Suprapubic skin (tissue), 4 donors: ENCODE results near the gene XPO6. TPM values are rescaled to one million over a fixed set of nuclear protein-coding genes. Genes with fewer than 3 reads are reported as not detected.

Source experiments
- DNase-seq, 2 donors: peaks; one replicate each; pipeline ENCODE4 v3.0.0-alpha.2; 2019; ENCODE audit warnings: low spot score in 2 of 2
- H3K27ac ChIP-seq: fragments of 200-600 bp; sonication (generic); one replicate; pipeline ENCODE4 v1.5.1; 2019
- H3K27me3 ChIP-seq: fragments of 200-600 bp; sonication (generic); one replicate; pipeline ENCODE4 v1.5.1; 2019
- H3K36me3 ChIP-seq: fragments of 200-600 bp; sonication (generic); one replicate; pipeline ENCODE4 v1.5.1; 2019
- H3K4me1 ChIP-seq: fragments of 200-600 bp; sonication (generic); one replicate; pipeline ENCODE4 v1.5.1; 2019
- H3K4me3 ChIP-seq: fragments of 200-600 bp; sonication (generic); one replicate; pipeline ENCODE4 v1.5.1; 2019; ENCODE audit warnings: mild to moderate bottlenecking
- H3K9me3 ChIP-seq: fragments of 200-600 bp; sonication (generic); one replicate; pipeline ENCODE4 v1.5.1; 2019
- CTCF ChIP-seq, 2 donors: fragments of 200-600 bp in 1 of 2; fragments of 450-650 bp in 1 of 2; sonication (generic) in 1 of 2; IDR thresholded peaks; one replicate each; pipeline ENCODE4 v1.5.1; 2016 to 2019; ENCODE audit warnings: antibody characterized with exemption in 2 of 2, mild to moderate bottlenecking in 1 of 2, moderate library complexity in 1 of 2
- EP300 ChIP-seq: sonication (generic); formaldehyde crosslinking; IDR thresholded peaks from one replicate; pipeline ENCODE4 v1.6.1; 2017; ENCODE audit warnings: antibody characterized with exemption
- POLR2A ChIP-seq, 2 donors: fragments of 450-650 bp; IDR thresholded peaks; one replicate each; pipeline ENCODE4 v1.6.1; 2017; ENCODE audit warnings: antibody characterized with exemption in 2 of 2, mild to moderate bottlenecking in 2 of 2, moderate library complexity in 2 of 2
- POLR2AphosphoS5 ChIP-seq, 3 donors: sonication (generic); formaldehyde crosslinking; IDR thresholded peaks; one replicate each; pipeline ENCODE4 v1.6.1; 2017; ENCODE audit warnings: antibody characterized with exemption in 3 of 3
- WGBS: methylation state at CpG from one replicate; pipeline ENCODE4 v1.1.5; 2018; 5-methylcytosine and 5-hydroxymethylcytosine counted together
- total RNA-seq, 4 donors: library from RNA; depleted of rRNA; stranded (reverse); fragments of >200 nt; gene quantifications; one replicate each; pipeline ENCODE4 v1.1.0, GENCODE V29; 2016

XPO6 gene
- total RNA-seq, 4 donors from 2014 or later: 78.6 to 161 (median 88.1) TPM

GRCh38 chr16:28100810-28101532 lies 110.8 kb downstream of the XPO6 start:
- no peak overlapping the region for H3K27ac ChIP-seq
- H3K27me3 ChIP-seq: no peaks in the 10 kb centered on the region
- H3K36me3 ChIP-seq: peaks cover 96% of the 10 kb centered on the region
- no peaks in the 10 kb centered on the region for H3K4me1 ChIP-seq
- 89% methylated on average over 12 of the region's 14 CpGs for WGBS
- TF ChIP-seq EP300: no peak
- no peak for TF ChIP-seq POLR2AphosphoS5 (IDR thresholded peaks at IDR 0.05)
- no peak for TF ChIP-seq POLR2A (IDR thresholded peaks at IDR 0.05)
- no peak for TF ChIP-seq CTCF (IDR thresholded peaks at IDR 0.05)
- H3K9me3 ChIP-seq: no peaks in the 10 kb centered on the region
- H3K4me3 ChIP-seq: no peak overlapping the region
- DNase-seq: peak; percentile 37 to 38

DNA sequence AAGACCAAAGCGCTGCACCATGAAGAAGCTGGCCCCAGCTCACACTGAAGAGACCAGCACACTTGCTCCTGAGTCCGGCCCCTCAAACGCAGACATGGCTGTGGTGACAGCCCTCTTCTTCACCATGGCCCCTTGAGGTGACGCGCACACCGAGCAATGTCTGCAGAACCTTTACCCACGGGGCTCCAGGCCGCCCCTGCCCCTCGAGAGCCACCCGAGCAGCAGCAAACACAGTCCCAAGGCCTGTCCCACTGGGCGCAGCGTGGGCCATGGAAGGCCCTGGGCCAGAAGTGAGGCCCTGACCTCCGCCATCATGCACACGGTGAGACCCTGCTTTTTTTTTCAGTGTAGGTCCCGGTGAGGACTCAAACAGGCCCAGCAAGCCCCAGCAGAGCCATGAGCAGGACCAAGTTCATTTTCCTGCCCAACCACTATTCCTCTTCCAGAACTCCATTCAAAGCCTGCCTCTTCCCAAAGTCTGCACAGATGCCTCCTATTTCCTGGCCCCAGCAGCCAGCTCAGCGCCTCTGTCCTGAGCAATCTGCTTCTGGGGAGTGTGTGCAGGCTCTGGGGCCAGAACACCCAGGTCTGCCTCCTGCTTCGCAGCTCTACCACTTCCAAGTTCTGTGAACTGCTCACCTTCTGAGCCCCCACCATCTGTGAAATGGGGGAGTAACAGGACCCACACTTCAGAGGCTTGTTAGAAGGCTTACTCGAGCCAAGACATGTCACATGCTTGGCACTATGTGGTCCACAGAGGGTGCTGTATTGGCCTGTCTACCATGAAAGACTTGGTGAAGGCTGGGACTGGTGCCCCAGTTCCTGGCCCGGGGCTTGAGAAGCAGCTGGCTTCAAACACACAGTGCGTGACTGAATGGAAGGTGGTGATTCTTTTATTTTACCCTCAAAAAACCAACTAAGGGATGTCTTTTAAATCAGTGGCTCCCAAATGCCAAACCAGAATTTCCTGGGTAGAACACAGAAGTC lies 112.5 kb downstream of the XPO6 start:
- Histone ChIP-seq H3K9me3 (no peaks in the 10 kb centered on the region), H3K36me3 (peaks cover 80% of the 10 kb centered on the region), H3K27me3 (no peaks in the 10 kb centered on the region), H3K27ac (no peak overlapping the region), H3K4me3 (no peak overlapping the region), H3K4me1 (no peaks in the 10 kb centered on the region)
- WGBS: 90% methylated on average over 20 of the region's 20 CpGs
- TF ChIP-seq POLR2A (IDR thresholded peaks at IDR 0.05): no peak
- no peak for TF ChIP-seq POLR2AphosphoS5 (IDR thresholded peaks at IDR 0.05)
- TF ChIP-seq EP300: no peak
- no peak for TF ChIP-seq CTCF (IDR thresholded peaks at IDR 0.05)
- DNase-seq: peak; percentile 43 to 56

DNA sequence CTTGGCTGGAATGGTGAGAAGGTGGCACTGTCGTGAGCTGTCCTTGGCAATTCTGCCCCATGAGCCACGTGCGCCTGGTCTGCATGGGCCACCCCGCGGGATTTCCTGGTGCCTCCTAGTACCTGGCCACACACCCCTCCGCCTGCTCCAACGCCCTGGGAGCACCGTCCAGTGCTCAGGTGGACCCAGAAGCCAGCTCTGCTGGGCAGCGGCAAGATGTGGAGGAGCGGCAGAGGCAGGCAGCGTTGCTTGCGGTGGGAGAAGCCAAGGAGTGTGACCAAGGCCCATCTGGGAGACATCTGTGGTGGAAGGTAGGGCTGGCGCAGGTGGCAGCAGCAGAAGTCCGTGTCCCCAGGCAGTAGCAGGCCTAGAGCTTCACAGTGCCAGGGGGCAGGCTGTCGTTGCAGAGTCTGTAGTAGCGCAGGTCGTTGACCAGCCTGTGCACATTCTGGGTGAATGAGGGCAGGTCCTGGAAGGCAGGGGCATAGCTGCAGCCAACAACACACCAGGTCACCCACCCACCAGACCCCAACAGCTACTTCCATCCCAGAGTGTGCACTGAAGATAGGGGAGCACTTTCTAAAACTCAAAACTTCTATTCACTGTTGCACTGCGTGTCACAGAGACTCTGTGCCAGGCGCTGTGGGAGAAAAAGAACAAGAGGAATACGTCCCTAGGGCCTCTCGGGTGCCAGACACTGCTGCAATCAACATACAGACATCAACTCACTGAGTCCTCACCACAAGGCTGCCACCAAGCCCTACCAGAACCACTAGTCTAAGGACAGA lies 113.4 kb downstream of the XPO6 start:
- Histone ChIP-seq H3K27me3 (no peaks in the 10 kb centered on the region), H3K4me1 (peaks cover 3% of the 10 kb centered on the region), H3K4me3 (no peak overlapping the region), H3K9me3 (no peaks in the 10 kb centered on the region), H3K27ac (no peak overlapping the region), H3K36me3 (peaks cover 71% of the 10 kb centered on the region)
- WGBS: 85% methylated on average over 21 of the region's 21 CpGs
- DNase-seq: peak; percentile 33 to 60
- TF ChIP-seq POLR2A (IDR thresholded peaks at IDR 0.05) (no peak), CTCF (IDR thresholded peaks at IDR 0.05) (no peak), POLR2AphosphoS5 (IDR thresholded peaks at IDR 0.05) (no peak)

GRCh38 chr16:28096983-28097899 lies 114.5 kb downstream of the XPO6 start:
- H3K36me3 ChIP-seq: peaks cover 60% of the 10 kb centered on the region
- H3K27me3 ChIP-seq: no peaks in the 10 kb centered on the region
- no peaks in the 10 kb centered on the region for H3K9me3 ChIP-seq
- WGBS: 73% methylated on average over 14 of the region's 17 CpGs
- H3K27ac ChIP-seq: no peak overlapping the region
- peaks cover 10% of the 10 kb centered on the region for H3K4me1 ChIP-seq
- no peak for TF ChIP-seq EP300
- no peak for TF ChIP-seq POLR2AphosphoS5 (IDR thresholded peaks at IDR 0.05)
- no peak for TF ChIP-seq POLR2A (IDR thresholded peaks at IDR 0.05)
- no peak for TF ChIP-seq CTCF (IDR thresholded peaks at IDR 0.05)
- no peak overlapping the region for H3K4me3 ChIP-seq
- peak in 1 of 2 donors; percentile 57 for DNase-seq
